ENCODE results near the gene FLOT2.

DNA sequence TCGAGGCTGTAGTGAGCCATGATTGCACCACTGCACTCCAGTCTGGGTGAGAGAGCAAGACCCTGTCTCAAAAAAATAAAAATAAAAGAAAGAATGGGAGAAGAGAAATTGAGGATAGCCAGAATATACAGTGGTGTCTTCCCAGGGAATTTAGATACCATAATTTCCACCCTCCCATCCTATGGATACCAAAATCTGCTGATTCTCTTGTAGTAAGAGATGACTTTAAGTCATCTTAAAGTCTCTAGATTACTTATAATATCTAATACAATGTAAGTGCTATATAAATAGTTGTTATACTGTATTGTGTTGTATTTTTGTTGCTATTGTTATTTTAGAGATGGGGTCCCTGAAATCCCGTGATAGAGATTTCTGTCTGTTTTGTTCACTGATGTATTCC lies 44.2 kb downstream of the FLOT2 start:
- TF ChIP-seq EZH2 (IDR thresholded peaks at IDR 0.05; ENCODE audit: low read depth) (no peak), CTCF (conservative IDR thresholded peaks at IDR 0.05) (no peak)

Measured in PC-9 (cell line).